LNCAP (cell line): ENCODE results near the gene HDAC9.

Source experiments
- CTCF ChIP-seq: fragments of 450-650 bp; IDR thresholded peaks from 2 replicates; pipeline ENCODE4 v1.5.1; 2017; ENCODE audit warnings: mild to moderate bottlenecking

HDAC9 gene

GRCh38 chr7:18708204-18708603, 212.7 kb downstream of the HDAC9 start:
- TF ChIP-seq CTCF, result no peak

DNA sequence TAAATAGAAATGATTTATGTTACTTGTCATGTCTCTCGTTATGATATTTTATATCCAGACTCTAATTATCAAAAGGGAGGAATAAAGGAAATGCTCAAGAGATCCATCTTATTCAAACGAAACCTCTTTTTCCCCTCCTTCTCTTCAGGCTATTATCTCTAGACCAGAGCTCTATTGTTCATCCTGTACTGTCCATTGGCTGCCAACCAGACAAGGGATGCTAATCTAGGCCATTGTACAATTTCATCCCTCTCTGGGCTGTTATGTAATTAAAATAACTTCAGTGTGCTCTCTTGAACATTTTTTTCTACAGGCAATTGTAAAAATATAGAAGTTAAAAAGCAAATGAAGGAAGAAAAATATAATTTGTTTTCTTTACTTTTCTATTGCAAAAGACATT, 220.4 kb downstream of the HDAC9 start:
- TF ChIP-seq CTCF, result no peak

GRCh38 chr7:18721429-18721828, 225.9 kb downstream of the HDAC9 start:
- no peak for TF ChIP-seq CTCF

GRCh38 chr7:18724318-18724717, 228.8 kb downstream of the HDAC9 start:
- TF ChIP-seq CTCF, result no peak

DNA sequence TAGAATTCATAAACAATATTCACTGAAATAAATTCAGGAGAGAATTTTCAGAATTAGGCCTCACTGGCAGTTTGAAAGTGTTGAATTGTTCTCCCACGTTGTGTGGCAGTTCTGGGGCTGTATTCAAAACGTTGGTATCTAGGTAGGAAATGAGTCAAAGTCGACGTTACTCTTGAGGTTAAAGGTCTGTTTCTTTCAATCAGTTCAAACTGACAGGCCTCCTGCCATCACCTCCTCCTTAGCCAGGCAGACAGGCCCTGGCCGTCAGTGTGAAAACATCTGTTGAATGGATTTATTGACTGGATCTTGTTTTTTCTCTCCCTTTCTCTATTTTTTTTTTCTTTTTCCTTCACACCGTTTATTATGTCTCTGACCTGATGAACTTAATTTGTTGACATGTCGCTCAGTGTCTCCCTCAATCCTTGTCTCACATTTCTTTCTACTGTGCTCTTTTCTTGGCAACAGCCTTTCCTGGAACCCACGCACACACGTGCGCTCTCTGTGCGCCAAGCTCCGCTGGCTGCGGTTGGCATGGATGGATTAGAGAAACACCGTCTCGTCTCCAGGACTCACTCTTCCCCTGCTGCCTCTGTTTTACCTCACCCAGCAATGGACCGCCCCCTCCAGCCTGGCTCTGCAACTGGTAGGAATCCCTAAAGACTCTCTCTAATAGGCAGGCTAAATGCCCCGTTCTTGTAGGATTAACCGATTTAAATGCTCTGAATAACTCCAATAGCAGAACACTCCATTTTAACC, 231.7 kb downstream of the HDAC9 start:
- no peak for TF ChIP-seq CTCF

- TF ChIP-seq CTCF, result no peak
These were observed 245.0 kb downstream of the HDAC9 start for GRCh38 chr7:18740579-18740988.

- no peak for TF ChIP-seq CTCF
These were observed 258.5 kb downstream of the HDAC9 start for GRCh38 chr7:18753972-18754610.
